Measurements from ENCODE around the gene SRSF11. TPM values are rescaled to one million over a fixed set of nuclear protein-coding genes. Genes with fewer than 3 reads are reported as not detected.
"Not testable (repeated sequence)": the region's sequence is repeated elsewhere in the genome, so short reads cannot be mapped to it uniquely, and the experiment has no call there.

SRSF11 gene
- total and polyA plus RNA-seq, 2 experiments from 2014 or later, result 143 to 228 TPM

DNA sequence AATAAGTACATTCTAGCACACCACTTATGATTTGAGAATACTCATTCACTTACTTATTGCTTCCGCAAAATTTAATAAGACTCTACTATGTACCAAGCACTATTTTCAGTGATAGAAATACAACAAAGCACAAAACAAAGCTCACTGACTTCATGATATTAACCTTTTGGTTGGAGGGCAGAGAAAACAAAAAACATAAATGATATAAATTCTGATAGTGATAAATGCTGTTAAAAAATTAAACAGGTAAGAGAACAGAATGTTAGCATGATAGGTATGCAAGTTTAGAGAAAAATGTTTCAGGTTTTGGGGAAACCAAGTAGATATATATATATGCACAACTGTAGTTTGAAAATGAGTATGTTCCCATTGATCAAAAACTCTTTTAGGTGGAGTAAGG, 17.0 kb upstream of the SRSF11 start:
- Histone ChIP-seq H3K9me3 (ENCODE audit: low read depth) (no peaks in the 10 kb centered on the region), H3K4me3 (peak overlapping the region; percentile 62), H3K36me3 (no peaks in the 10 kb centered on the region), H3K27ac (no peak overlapping the region), H3K27me3 (no peaks in the 10 kb centered on the region), H3K4me1 (ENCODE audit: low read depth) (peaks cover 10% of the 10 kb centered on the region)
- TF ChIP-seq, protein P1, sequence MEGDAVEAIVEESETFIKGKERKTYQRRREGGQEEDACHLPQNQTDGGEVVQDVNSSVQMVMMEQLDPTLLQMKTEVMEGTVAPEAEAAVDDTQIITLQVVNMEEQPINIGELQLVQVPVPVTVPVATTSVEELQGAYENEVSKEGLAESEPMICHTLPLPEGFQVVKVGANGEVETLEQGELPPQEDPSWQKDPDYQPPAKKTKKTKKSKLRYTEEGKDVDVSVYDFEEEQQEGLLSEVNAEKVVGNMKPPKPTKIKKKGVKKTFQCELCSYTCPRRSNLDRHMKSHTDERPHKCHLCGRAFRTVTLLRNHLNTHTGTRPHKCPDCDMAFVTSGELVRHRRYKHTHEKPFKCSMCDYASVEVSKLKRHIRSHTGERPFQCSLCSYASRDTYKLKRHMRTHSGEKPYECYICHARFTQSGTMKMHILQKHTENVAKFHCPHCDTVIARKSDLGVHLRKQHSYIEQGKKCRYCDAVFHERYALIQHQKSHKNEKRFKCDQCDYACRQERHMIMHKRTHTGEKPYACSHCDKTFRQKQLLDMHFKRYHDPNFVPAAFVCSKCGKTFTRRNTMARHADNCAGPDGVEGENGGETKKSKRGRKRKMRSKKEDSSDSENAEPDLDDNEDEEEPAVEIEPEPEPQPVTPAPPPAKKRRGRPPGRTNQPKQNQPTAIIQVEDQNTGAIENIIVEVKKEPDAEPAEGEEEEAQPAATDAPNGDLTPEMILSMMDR (IDR thresholded peaks at IDR 0.05; ENCODE audit: low read depth, low read length), result no peak
- no peak for DNase-seq (ENCODE audit: low read depth in 1 of 2, low spot score in 1 of 2)

DNA sequence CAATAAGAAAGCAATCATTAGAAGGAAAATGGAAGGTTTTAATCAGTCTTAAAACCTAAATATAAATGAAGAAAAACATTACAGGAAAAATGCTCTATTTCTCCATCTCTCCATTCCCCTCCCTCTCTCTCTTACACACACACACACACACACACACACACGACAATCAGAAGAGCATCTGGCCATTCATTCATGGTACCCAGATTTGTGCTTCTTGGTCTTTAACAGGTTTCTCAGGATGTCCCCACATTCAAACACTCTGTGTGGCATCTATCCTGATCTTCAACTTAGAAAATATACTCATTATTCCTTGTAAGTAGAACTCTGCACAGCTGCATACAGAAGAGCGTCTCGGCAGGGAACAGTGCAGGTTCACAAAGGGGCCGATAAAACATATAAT, 16.6 kb upstream of the SRSF11 start:
- no peaks in the 10 kb centered on the region for H3K9me3 ChIP-seq (ENCODE audit: low read depth)
- H3K4me3 ChIP-seq, result peak overlapping the region; percentile 62
- H3K27ac ChIP-seq, result peak overlapping the region; percentile 98
- no peak for DNase-seq (ENCODE audit: low read depth in 1 of 2, low spot score in 1 of 2)
- peaks cover 10% of the 10 kb centered on the region for H3K4me1 ChIP-seq (ENCODE audit: low read depth)
- H3K27me3 ChIP-seq, result no peaks in the 10 kb centered on the region
- H3K36me3 ChIP-seq, result no peaks in the 10 kb centered on the region
- TF ChIP-seq, protein P1 (IDR thresholded peaks at IDR 0.05; ENCODE audit: low read depth, low read length), result no peak

DNA sequence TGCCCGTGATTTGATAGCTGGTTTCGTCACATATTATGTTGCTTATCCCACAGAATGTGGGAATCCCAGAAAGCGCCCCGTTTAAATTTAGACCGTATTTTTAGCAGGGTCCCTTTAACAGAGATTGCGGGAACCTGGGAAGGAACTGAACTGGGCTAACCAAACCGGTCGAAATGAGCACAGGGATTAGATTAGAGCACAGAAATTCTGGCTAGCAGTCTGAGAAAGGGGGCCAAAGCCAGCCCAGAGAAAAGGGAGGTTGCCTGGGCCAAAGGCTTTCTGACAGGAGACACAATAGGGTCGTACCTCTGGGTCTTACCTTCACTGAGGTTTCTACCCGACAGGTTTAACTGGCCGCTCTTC, 16.1 kb upstream of the SRSF11 start:
- TF ChIP-seq, protein P1 (IDR thresholded peaks at IDR 0.05; ENCODE audit: low read depth, low read length), result no peak
- Histone ChIP-seq H3K36me3 (no peaks in the 10 kb centered on the region), H3K4me1 (ENCODE audit: low read depth) (peaks cover 10% of the 10 kb centered on the region), H3K9me3 (ENCODE audit: low read depth) (no peaks in the 10 kb centered on the region), H3K4me3 (peak overlapping the region; percentile 62), H3K27ac (peak overlapping the region; percentile 98), H3K27me3 (no peaks in the 10 kb centered on the region)
- DNase-seq (ENCODE audit: low read depth in 1 of 2, low spot score in 1 of 2), result no peak

DNA sequence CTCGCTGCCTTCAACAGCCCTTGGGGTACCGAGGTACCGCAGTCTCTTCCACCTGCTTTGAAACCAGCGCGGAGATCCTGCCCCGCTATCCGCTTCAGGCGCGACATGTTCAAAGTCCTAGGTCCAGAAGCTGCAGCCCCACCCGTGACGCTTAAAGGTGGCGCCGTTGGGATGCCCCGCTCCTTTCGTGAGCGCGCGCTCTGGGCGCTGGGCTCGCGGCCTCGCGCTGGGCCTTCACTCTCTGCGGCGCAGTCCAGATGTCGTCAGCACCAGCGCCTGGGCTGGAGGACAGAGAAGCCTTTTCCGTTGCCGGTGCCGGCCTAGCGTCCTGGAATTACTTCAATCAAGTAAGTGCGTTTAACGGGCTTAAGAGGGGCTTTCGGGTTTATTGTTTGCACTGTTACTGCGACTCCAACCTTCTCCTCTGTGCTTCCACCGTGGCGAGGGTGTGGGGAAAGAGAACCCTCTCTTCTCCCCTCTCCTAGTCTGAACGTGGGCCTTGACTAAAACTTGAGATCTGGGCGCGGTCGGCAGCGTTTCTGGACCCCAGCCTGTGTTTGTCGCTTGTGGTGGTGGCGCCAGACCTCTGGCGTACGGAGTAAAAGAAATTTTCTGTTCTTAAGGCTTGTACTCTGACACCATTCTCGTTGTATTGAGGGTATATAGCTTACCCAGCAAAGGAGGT, 15.6 kb upstream of the SRSF11 start, which contains the start of gene LRRC40:
LRRC40 (minus strand) TSS at position 146 of the 685 bp plus-strand sequence; CDS start at position 107, 39 bp downstream.
- peak within 1 kb of the TSS; percentile 98 for H3K27ac ChIP-seq
- H3K27me3 ChIP-seq, result no peaks in the 10 kb centered on the region
- H3K9me3 ChIP-seq (ENCODE audit: low read depth), result no peaks in the 10 kb centered on the region
- H3K4me1 ChIP-seq (ENCODE audit: low read depth), result peaks cover 10% of the 10 kb centered on the region
- TF ChIP-seq, protein P1 (IDR thresholded peaks at IDR 0.05; ENCODE audit: low read depth, low read length), result no peak
- H3K4me3 ChIP-seq, result peak within 1 kb of the TSS; percentile 62
- DNase-seq (ENCODE audit: low read depth in 1 of 2, low spot score in 1 of 2), result peak; percentile 97 to 98
- H3K36me3 ChIP-seq, result no peaks in the 10 kb centered on the region

DNA sequence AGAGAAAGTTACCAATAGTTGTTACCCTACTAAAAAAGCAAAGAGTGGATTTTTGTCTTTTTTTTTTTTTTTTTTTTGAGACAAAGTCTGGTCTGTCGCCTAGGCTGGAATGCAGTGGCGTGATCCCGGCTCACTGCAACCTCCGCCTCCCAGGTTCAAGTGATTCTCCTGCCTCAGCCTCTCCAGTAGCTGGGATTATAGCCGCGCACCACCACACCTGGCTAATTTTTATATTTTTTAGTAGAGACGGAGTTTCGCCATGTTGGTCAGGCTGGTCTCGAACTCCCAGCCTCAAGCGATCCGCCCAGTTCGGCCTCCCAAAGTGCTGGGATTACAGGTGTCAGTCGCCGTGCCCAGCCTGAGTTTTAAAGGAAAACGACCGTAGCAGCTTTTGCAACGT, 14.3 kb upstream of the SRSF11 start:
- not testable (repeated sequence) for H3K9me3 ChIP-seq (ENCODE audit: low read depth); H3K27me3 ChIP-seq; H3K36me3 ChIP-seq; H3K4me1 ChIP-seq (ENCODE audit: low read depth); DNase-seq (ENCODE audit: low read depth in 1 of 2, low spot score in 1 of 2)
- peak overlapping the region; percentile 98 for H3K27ac ChIP-seq
- H3K4me3 ChIP-seq, result peak overlapping the region; percentile 62

DNA sequence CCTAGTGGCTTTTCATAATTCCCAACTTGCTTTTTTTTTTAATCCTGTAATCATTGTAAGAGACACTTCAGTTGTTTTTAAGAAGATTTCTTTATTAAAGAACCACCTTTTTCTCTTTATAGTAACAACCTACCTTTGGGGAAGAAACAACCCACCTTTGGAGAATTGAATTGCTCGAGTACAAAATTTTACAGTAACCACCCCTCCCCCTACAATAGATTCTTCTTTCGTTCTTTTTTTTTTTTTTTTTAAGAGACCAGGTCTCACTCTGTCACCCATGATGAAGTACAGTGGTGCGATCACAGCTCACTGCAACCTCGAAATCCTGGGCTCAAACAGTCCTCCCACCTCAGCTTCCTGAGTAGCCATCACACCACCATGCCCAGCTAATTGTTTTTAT, 13.7 kb upstream of the SRSF11 start:
- TF ChIP-seq, protein P1 (IDR thresholded peaks at IDR 0.05; ENCODE audit: low read depth, low read length), result no peak
- peaks cover 2% of the 10 kb centered on the region for H3K36me3 ChIP-seq
- H3K4me3 ChIP-seq, result no peak overlapping the region
- no peak for DNase-seq (ENCODE audit: low read depth in 1 of 2, low spot score in 1 of 2)
- H3K4me1 ChIP-seq (ENCODE audit: low read depth), result peaks cover 10% of the 10 kb centered on the region
- no peak overlapping the region for H3K27ac ChIP-seq
- no peaks in the 10 kb centered on the region for H3K9me3 ChIP-seq (ENCODE audit: low read depth)
- H3K27me3 ChIP-seq, result no peaks in the 10 kb centered on the region
